K562 (cell line): ENCODE results near the gene CUTC. TPM values are rescaled to one million over a fixed set of nuclear protein-coding genes. Genes with fewer than 3 reads are reported as not detected.

Source experiments
- ATAC-seq: fragments of 200-7000 bp; cut with Tn5 transposase; 3 replicates; pipeline ENCODE4 v1.9.1; 2020; ENCODE audit warnings: moderate library complexity
- BruUV-seq: library from RNA; stranded (reverse); fragments of 400-500 nt; replicated peaks from 2 replicates; lab custom pipeline; 2021; lab: Mats Ljungman, UMichigan
- CTCF ChIA-PET: fragments of 300-600 bp; formaldehyde crosslinking; extraction: SDS; loops from one replicate; lab custom pipeline; 2021; ENCODE audit warnings: low intra/inter-chr PET ratio; lab: Yijun Ruan, JAX
- POLR2A ChIA-PET: fragments of 300-600, 350-650 bp; sonication (Branson Sonifier 250); formaldehyde crosslinking; extraction: SDS; loops from one replicate; lab custom pipeline; 2021; ENCODE audit warnings: antibody characterized with exemption, inconsistent platforms; lab: Yijun Ruan, JAX
- DNase-seq, 4 experiments: peaks; one replicate each; pipeline versions ENCODE4 v3.0.0 to v3.0.0-alpha.2; 2011 to 2018; ENCODE audit warnings: low spot score in 3 of 4, mixed read lengths in 3 of 4; ENCODE audit errors: extremely low read depth in 1 of 4
- FAIRE-seq: peaks from 2 replicates; lab custom pipeline; 2011; peaks lifted over from hg19 to GRCh38; lab: Jason Lieb, UNC
- H2AFZ ChIP-seq: 2 replicates; pipeline ENCODE4 v1.6.0; 2011; ENCODE audit warnings: low read depth, low read length, control low read depth, inconsistent platforms
- H3K27ac ChIP-seq: fragments of 200-600 bp; 3 replicates; pipeline ENCODE4 v1.8.0; 2011; ENCODE audit warnings: low read depth, mild to moderate bottlenecking, control low read depth, inconsistent platforms, low read length, moderate library complexity, mixed read lengths; ENCODE audit errors: extremely low read depth
- H3K27me3 ChIP-seq, 2 experiments: fragments of 300-600 bp in 1 of 2; 2 replicates in 1 of 2; 3 replicates in 1 of 2; pipeline versions ENCODE4 v1.6.0 to v1.8.0; 2011; ENCODE audit warnings: inconsistent platforms in 2 of 2, low read length in 2 of 2, mild to moderate bottlenecking in 1 of 2, mixed read lengths in 1 of 2, moderate library complexity in 1 of 2; ENCODE audit not compliant: control insufficient read depth in 2 of 2, insufficient read depth in 2 of 2
- H3K36me3 ChIP-seq: fragments of 300-600 bp; 3 replicates; pipeline ENCODE4 v1.8.0; 2011; ENCODE audit warnings: mild to moderate bottlenecking, low read length, inconsistent platforms; ENCODE audit not compliant: control insufficient read depth, insufficient read depth
- H3K4me1 ChIP-seq, 2 experiments: fragments of 200-600 bp in 1 of 2; replicated peaks in 1 of 2; 2 replicates in 1 of 2; 3 replicates in 1 of 2; pipeline versions ENCODE4 v1.5.1 to v1.8.0; 2011; ENCODE audit warnings: inconsistent platforms in 2 of 2, low read length in 2 of 2, mild to moderate bottlenecking in 1 of 2, mixed read lengths in 1 of 2, moderate library complexity in 1 of 2; ENCODE audit not compliant: control insufficient read depth in 2 of 2, insufficient read depth in 2 of 2
- H3K4me2 ChIP-seq: 2 replicates; pipeline ENCODE4 v1.6.1; 2011; ENCODE audit warnings: low read length, control low read depth, inconsistent platforms, mixed read lengths; ENCODE audit not compliant: insufficient read depth
- H3K4me3 ChIP-seq: fragments of 200-600 bp; sonication (generic), shearing (Covaris generic); 2 replicates; pipeline ENCODE4 v1.5.1; 2016; ENCODE audit warnings: control low read depth, inconsistent platforms
- H3K79me2 ChIP-seq: fragments of 200-600 bp; 3 replicates; pipeline ENCODE4 v1.8.0; 2011; ENCODE audit warnings: low read length, inconsistent platforms; ENCODE audit not compliant: control insufficient read depth, insufficient read depth
- H3K9ac ChIP-seq, 2 experiments: 2 replicates each; pipeline versions ENCODE4 v1.6.0 to v1.6.1; 2011; ENCODE audit warnings: low read depth in 2 of 2, low read length in 2 of 2, control low read depth in 1 of 2, inconsistent platforms in 1 of 2, mild to moderate bottlenecking in 1 of 2, mixed read lengths in 1 of 2; ENCODE audit not compliant: insufficient read depth in 1 of 2
- H3K9me1 ChIP-seq: one replicate; pipeline ENCODE4 v1.6.0; 2011; ENCODE audit warnings: inconsistent platforms, mild to moderate bottlenecking, low read length, moderate library complexity; ENCODE audit not compliant: control insufficient read depth, insufficient read depth
- H3K9me3 ChIP-seq: replicated peaks from 2 replicates; pipeline ENCODE4 v1.5.1; 2011; ENCODE audit warnings: low read depth, low read length, inconsistent platforms; ENCODE audit not compliant: control insufficient read depth, insufficient read depth
- H4K20me1 ChIP-seq: replicated peaks from 2 replicates; pipeline ENCODE4 v1.6.1; 2011; ENCODE audit warnings: low read length, inconsistent platforms, mixed read lengths; ENCODE audit not compliant: control insufficient read depth, insufficient read depth
- EP300 ChIP-seq: IDR thresholded peaks from 2 replicates; pipeline ENCODE4 v1.6.1; 2012; ENCODE audit warnings: low read length, improper control_type of control experiment
- IFI16 ChIP-seq: fragments of 250-450 bp; sonication (Bioruptor Pico); IDR thresholded peaks from 2 replicates; pipeline ENCODE4 v2.1.2; 2022; ENCODE audit warnings: mild to moderate bottlenecking, inconsistent platforms
- NBN ChIP-seq: fragments of 450-650 bp; IDR thresholded peaks from 2 replicates; pipeline ENCODE4 v1.6.1; 2016; ENCODE audit warnings: low read depth, mild to moderate bottlenecking
- NFE2L1 ChIP-seq: fragments of 450-650 bp; IDR thresholded peaks from 2 replicates; pipeline ENCODE4 v1.6.1; 2016; ENCODE audit warnings: missing genetic modification characterization, low read depth, mild to moderate bottlenecking, missing compliant biosample characterization, moderate library complexity, borderline replicate concordance
- NFYB ChIP-seq: IDR thresholded peaks from 2 replicates; pipeline ENCODE4 v1.6.1; 2011; ENCODE audit warnings: mild to moderate bottlenecking, moderate library complexity; ENCODE audit not compliant: insufficient read length; ENCODE audit errors: extremely low read depth
- NR3C1 ChIP-seq: sonication (generic); formaldehyde crosslinking; IDR thresholded peaks from 2 replicates; pipeline ENCODE4 v1.8.1; 2022; ENCODE audit warnings: missing genetic modification reagents
- SAP30 ChIP-seq: fragments of 200-600 bp; sonication (generic); IDR thresholded peaks from 2 replicates; pipeline ENCODE4 v1.6.1; 2012; ENCODE audit warnings: borderline replicate concordance, low read depth, mild to moderate bottlenecking, moderate library complexity, low read length, control low read depth, inconsistent platforms; ENCODE audit not compliant: insufficient read depth, poor library complexity, severe bottlenecking
- SPI1 ChIP-seq: IDR thresholded peaks from 2 replicates; pipeline ENCODE4 v1.6.1; 2011; ENCODE audit warnings: low read depth, low read length, control low read depth, borderline replicate concordance
- SRSF3 ChIP-seq: fragments of 200-400 bp; formaldehyde crosslinking; IDR thresholded peaks from 2 replicates; pipeline ENCODE4 v1.6.1; 2016; ENCODE audit warnings: mild to moderate bottlenecking, low read length, moderate library complexity; ENCODE audit not compliant: insufficient read depth
- TEAD4 ChIP-seq, 2 experiments: sonication (generic) in 1 of 2; formaldehyde crosslinking in 1 of 2; IDR thresholded peaks; 2 replicates each; pipeline versions ENCODE4 v1.6.1 to v1.8.0; 2012 to 2022; ENCODE audit warnings: borderline replicate concordance in 1 of 2, inconsistent platforms in 1 of 2, low read length in 1 of 2, mild to moderate bottlenecking in 1 of 2, missing genetic modification reagents in 1 of 2
- in situ Hi-C: fragments of 300-500 bp; cut with MboI; formaldehyde crosslinking; loops from 4 replicates; pipeline ENCODE4 v1.15.0; 2018; ENCODE audit warnings: inconsistent platforms, mixed read lengths
- intact Hi-C: fragments of 100-400 bp; cut with micrococcal nuclease; formaldehyde crosslinking; loops from 2 replicates; pipeline ENCODE4 v1.14.2; 2022
- polyA plus RNA-seq, 8 experiments: library from polyadenylated mRNA; depleted of rRNA in 4 of 8; stranded (reverse) in 5 of 8; unstranded in 3 of 8; fragments of >200 nt; fragmentation: Nextera tagmentation in 2 of 8; fragmentation: Illumina TruSeq in 1 of 8; extraction: Ambion mirVana in 2 of 8; extraction: Trizol in 1 of 8; gene quantifications; 2 replicates each; pipeline versions ENCODE4 v1.2.1 to v1.2.3, GENCODE V29; 2011 to 2014; ENCODE audit warnings: inconsistent platforms in 1 of 8, missing spikeins in 1 of 8
- total RNA-seq, 7 experiments: library from RNA; depleted of rRNA in 6 of 7; stranded (reverse); fragments of >200 nt in 6 of 7; fragmentation: Illumina TruSeq in 2 of 7; extraction: Trizol in 2 of 7; gene quantifications; 2 replicates each; pipeline versions ENCODE4 v1.2.1 to v1.2.3, GENCODE V29; 2011 to 2021; ENCODE audit warnings: low replicate concordance in 1 of 7
- TF ChIP-seq, protein P1 (sequence below): fragments of 250-450 bp; sonication (Bioruptor Pico); IDR thresholded peaks from 2 replicates; pipeline ENCODE4 v1.4.0; 2020
- TF ChIP-seq, protein P2 (sequence below): fragments of 250-450 bp; sonication (Bioruptor Pico); IDR thresholded peaks from 2 replicates; pipeline ENCODE4 v1.4.0; 2020; ENCODE audit warnings: mild to moderate bottlenecking, moderate library complexity, borderline replicate concordance
- TF ChIP-seq, protein P3 (sequence below): fragments of 450-650 bp; formaldehyde crosslinking; IDR thresholded peaks from 2 replicates; pipeline ENCODE4 v1.4.0; 2022; ENCODE audit warnings: mild to moderate bottlenecking, moderate library complexity
- TF ChIP-seq, protein P4 (sequence below): IDR thresholded peaks from 2 replicates; pipeline ENCODE4 v1.6.1; 2011; ENCODE audit not compliant: insufficient read length; ENCODE audit errors: extremely low read depth

CUTC gene
- total and polyA plus RNA-seq, 9 of the 15 experiments (the other 6 are each of a cell fraction or from before 2014, with no cell fraction given), result 18.6 to 69.3 (median 32.3) TPM

DNA sequence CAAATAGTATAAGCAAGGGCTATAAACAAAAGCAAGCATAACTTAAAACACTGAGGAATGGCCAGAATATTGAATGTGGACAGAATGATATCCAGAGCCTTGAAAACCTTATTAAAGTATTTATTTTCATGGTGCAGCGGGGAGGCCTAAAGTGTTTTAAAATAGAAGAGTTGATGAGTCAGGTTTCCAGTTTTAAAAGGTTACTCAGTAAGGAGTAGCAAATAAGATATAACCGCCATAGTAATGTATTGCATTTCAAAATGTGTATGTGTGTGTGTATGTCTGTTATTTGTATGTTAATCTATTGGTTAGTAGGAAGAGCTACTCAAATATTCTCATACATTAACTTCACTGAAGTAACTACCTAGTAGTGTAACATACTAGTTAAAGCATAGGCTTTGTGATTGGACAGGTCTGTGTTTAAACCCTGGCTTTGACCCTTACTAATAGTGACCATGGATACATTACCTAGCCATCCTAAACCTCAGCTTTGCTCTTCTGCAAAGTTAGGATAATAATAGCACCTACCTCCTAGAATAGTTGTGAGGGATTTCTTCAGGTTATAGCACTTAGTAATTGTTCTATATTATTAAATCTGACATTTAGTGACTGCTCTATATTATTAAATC lies 16.9 kb downstream of the CUTC start (continued):
- no peak for TF ChIP-seq NR3C1 (CRISPR knock-in tag)
- TF ChIP-seq, protein P1, sequence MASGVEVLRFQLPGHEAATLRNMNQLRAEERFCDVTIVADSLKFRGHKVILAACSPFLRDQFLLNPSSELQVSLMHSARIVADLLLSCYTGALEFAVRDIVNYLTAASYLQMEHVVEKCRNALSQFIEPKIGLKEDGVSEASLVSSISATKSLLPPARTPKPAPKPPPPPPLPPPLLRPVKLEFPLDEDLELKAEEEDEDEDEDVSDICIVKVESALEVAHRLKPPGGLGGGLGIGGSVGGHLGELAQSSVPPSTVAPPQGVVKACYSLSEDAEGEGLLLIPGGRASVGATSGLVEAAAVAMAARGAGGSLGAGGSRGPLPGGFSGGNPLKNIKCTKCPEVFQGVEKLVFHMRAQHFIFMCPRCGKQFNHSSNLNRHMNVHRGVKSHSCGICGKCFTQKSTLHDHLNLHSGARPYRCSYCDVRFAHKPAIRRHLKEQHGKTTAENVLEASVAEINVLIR, result no peak
- TF ChIP-seq, protein P2, sequence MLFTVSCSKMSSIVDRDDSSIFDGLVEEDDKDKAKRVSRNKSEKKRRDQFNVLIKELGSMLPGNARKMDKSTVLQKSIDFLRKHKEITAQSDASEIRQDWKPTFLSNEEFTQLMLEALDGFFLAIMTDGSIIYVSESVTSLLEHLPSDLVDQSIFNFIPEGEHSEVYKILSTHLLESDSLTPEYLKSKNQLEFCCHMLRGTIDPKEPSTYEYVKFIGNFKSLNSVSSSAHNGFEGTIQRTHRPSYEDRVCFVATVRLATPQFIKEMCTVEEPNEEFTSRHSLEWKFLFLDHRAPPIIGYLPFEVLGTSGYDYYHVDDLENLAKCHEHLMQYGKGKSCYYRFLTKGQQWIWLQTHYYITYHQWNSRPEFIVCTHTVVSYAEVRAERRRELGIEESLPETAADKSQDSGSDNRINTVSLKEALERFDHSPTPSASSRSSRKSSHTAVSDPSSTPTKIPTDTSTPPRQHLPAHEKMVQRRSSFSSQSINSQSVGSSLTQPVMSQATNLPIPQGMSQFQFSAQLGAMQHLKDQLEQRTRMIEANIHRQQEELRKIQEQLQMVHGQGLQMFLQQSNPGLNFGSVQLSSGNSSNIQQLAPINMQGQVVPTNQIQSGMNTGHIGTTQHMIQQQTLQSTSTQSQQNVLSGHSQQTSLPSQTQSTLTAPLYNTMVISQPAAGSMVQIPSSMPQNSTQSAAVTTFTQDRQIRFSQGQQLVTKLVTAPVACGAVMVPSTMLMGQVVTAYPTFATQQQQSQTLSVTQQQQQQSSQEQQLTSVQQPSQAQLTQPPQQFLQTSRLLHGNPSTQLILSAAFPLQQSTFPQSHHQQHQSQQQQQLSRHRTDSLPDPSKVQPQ, result no peak
- TF ChIP-seq SAP30, result no peak
- TF ChIP-seq NFYB, result no peak

DNA sequence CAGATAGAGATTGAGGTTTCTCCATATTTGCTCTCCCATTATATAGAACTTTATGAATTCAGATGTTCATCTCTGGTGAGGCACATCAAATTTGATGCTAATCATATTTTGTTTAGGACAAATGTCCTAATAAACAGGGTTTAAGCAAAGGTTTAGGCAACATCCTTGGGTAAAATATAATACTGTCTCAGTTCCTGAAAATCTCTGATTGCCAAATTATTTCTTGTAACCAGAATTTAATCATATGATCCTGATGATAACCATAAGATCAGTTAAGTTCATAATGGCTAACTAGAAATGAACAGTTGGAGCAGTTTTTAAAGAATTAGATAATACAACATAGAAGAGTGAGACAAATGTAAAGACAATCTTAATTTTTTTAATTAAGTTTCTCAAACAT lies 18.6 kb downstream of the CUTC start:
- POLR2A ChIA-PET, result no interaction called here
- TF ChIP-seq, protein P3, sequence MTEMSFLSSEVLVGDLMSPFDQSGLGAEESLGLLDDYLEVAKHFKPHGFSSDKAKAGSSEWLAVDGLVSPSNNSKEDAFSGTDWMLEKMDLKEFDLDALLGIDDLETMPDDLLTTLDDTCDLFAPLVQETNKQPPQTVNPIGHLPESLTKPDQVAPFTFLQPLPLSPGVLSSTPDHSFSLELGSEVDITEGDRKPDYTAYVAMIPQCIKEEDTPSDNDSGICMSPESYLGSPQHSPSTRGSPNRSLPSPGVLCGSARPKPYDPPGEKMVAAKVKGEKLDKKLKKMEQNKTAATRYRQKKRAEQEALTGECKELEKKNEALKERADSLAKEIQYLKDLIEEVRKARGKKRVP (CRISPR knock-in tag), result no peak
- TF ChIP-seq NFE2L1 (no peak), IFI16 (CRISPR knock-in tag) (no peak), EP300 (no peak), SRSF3 (no peak), NBN (no peak), TEAD4 (IDR thresholded peaks at IDR 0.05; ENCODE audit: low read length) (no peak), TEAD4 (CRISPR knock-in tag; IDR thresholded peaks at IDR 0.05; ENCODE audit: borderline replicate concordance) (no peak), SPI1 (no peak)
- TF ChIP-seq, protein P4, sequence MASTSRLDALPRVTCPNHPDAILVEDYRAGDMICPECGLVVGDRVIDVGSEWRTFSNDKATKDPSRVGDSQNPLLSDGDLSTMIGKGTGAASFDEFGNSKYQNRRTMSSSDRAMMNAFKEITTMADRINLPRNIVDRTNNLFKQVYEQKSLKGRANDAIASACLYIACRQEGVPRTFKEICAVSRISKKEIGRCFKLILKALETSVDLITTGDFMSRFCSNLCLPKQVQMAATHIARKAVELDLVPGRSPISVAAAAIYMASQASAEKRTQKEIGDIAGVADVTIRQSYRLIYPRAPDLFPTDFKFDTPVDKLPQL, result no peak
- no peaks in the 10 kb centered on the region for H3K9me1 ChIP-seq
- no peaks in the 10 kb centered on the region for H4K20me1 ChIP-seq
- H3K9ac ChIP-seq, result no peak overlapping the region
- no peaks in the 10 kb centered on the region for H3K79me2 ChIP-seq
- no peak overlapping the region for H3K4me3 ChIP-seq
- no TSS peak for BruUV-seq
- no peaks in the 10 kb centered on the region for H3K9me3 ChIP-seq
- FAIRE-seq (no peak), ATAC-seq (no peak), DNase-seq (no peak)
- in situ Hi-C loops, result no loop called here
- no peak overlapping the region for H2AFZ ChIP-seq
- H3K36me3 ChIP-seq, result peaks cover 66% of the 10 kb centered on the region; the same call in 1 of the 3 replicates
- H3K27ac ChIP-seq, result no peak overlapping the region
- no peak overlapping the region for H3K4me2 ChIP-seq
- CTCF ChIA-PET, result no interaction called here
- intact Hi-C loops, result no loop called here
- no peaks in the 10 kb centered on the region for H3K4me1 ChIP-seq
- no peaks in the 10 kb centered on the region for H3K27me3 ChIP-seq
